Suprapubic skin (tissue), 4 donors: ENCODE results near the gene RNF38. TPM values are rescaled to one million over a fixed set of nuclear protein-coding genes. Genes with fewer than 3 reads are reported as not detected.
"Not testable (repeated sequence)": the region's sequence is repeated elsewhere in the genome, so short reads cannot be mapped to it uniquely, and the experiment has no call there.

Experiments used
- DNase-seq, 2 donors: peaks; one replicate each; pipeline ENCODE4 v3.0.0-alpha.2; 2019; ENCODE audit warnings: low spot score in 2 of 2
- H3K27ac ChIP-seq: fragments of 200-600 bp; sonication (generic); one replicate; pipeline ENCODE4 v1.5.1; 2019
- H3K27me3 ChIP-seq: fragments of 200-600 bp; sonication (generic); one replicate; pipeline ENCODE4 v1.5.1; 2019
- H3K36me3 ChIP-seq: fragments of 200-600 bp; sonication (generic); one replicate; pipeline ENCODE4 v1.5.1; 2019
- H3K4me1 ChIP-seq: fragments of 200-600 bp; sonication (generic); one replicate; pipeline ENCODE4 v1.5.1; 2019
- H3K4me3 ChIP-seq: fragments of 200-600 bp; sonication (generic); one replicate; pipeline ENCODE4 v1.5.1; 2019; ENCODE audit warnings: mild to moderate bottlenecking
- H3K9me3 ChIP-seq: fragments of 200-600 bp; sonication (generic); one replicate; pipeline ENCODE4 v1.5.1; 2019
- CTCF ChIP-seq, 2 donors: fragments of 200-600 bp in 1 of 2; fragments of 450-650 bp in 1 of 2; sonication (generic) in 1 of 2; IDR thresholded peaks; one replicate each; pipeline ENCODE4 v1.5.1; 2016 to 2019; ENCODE audit warnings: antibody characterized with exemption in 2 of 2, mild to moderate bottlenecking in 1 of 2, moderate library complexity in 1 of 2
- EP300 ChIP-seq: sonication (generic); formaldehyde crosslinking; IDR thresholded peaks from one replicate; pipeline ENCODE4 v1.6.1; 2017; ENCODE audit warnings: antibody characterized with exemption
- POLR2A ChIP-seq, 2 donors: fragments of 450-650 bp; IDR thresholded peaks; one replicate each; pipeline ENCODE4 v1.6.1; 2017; ENCODE audit warnings: antibody characterized with exemption in 2 of 2, mild to moderate bottlenecking in 2 of 2, moderate library complexity in 2 of 2
- POLR2AphosphoS5 ChIP-seq, 3 donors: sonication (generic); formaldehyde crosslinking; IDR thresholded peaks; one replicate each; pipeline ENCODE4 v1.6.1; 2017; ENCODE audit warnings: antibody characterized with exemption in 3 of 3
- WGBS: methylation state at CpG from one replicate; pipeline ENCODE4 v1.1.5; 2018; 5-methylcytosine and 5-hydroxymethylcytosine counted together
- total RNA-seq, 4 donors: library from RNA; depleted of rRNA; stranded (reverse); fragments of >200 nt; gene quantifications; one replicate each; pipeline ENCODE4 v1.1.0, GENCODE V29; 2016

RNF38 gene
- total RNA-seq, 4 donors from 2014 or later, result 20.6 to 43.9 (median 28.1) TPM

- Histone ChIP-seq H3K27me3 (no peaks in the 10 kb centered on the region), H3K4me1 (no peaks in the 10 kb centered on the region), H3K9me3 (no peaks in the 10 kb centered on the region), H3K36me3 (no peaks in the 10 kb centered on the region), H3K27ac (no peak overlapping the region), H3K4me3 (no peak overlapping the region)
- DNase-seq, result no peak
- TF ChIP-seq CTCF (IDR thresholded peaks at IDR 0.05), result no peak
- TF ChIP-seq EP300, result no peak
- no peak for TF ChIP-seq POLR2A (IDR thresholded peaks at IDR 0.05)
- TF ChIP-seq POLR2AphosphoS5 (IDR thresholded peaks at IDR 0.05), result no peak
- 74% methylated on average over 5 of the region's 5 CpGs for WGBS
These were observed 98.8 kb downstream of the RNF38 start for GRCh38 chr9:36301227-36301626.

- no peak for DNase-seq
These were observed 101.5 kb downstream of the RNF38 start for GRCh38 chr9:36298566-36298965.

GRCh38 chr9:36297798-36298197 lies 102.3 kb downstream of the RNF38 start:
- Histone ChIP-seq H3K4me3 (no peak overlapping the region), H3K27ac (no peak overlapping the region), H3K27me3 (no peaks in the 10 kb centered on the region), H3K36me3 (no peaks in the 10 kb centered on the region), H3K4me1 (no peaks in the 10 kb centered on the region), H3K9me3 (no peaks in the 10 kb centered on the region)
- TF ChIP-seq EP300 (no peak), POLR2AphosphoS5 (IDR thresholded peaks at IDR 0.05) (no peak), POLR2A (IDR thresholded peaks at IDR 0.05) (no peak), CTCF (IDR thresholded peaks at IDR 0.05) (no peak)
- no peak for DNase-seq
- 93% methylated on average over 2 of the region's 2 CpGs for WGBS

More at GRCh38 chr9:36298566-36298965, 101.5 kb downstream of the RNF38 start:
- H3K27me3 ChIP-seq, result no peaks in the 10 kb centered on the region
- no peaks in the 10 kb centered on the region for H3K4me1 ChIP-seq
- H3K27ac ChIP-seq, result no peak overlapping the region
- WGBS, result 58% methylated on average over 3 of the region's 3 CpGs
- H3K4me3 ChIP-seq, result no peak overlapping the region
- H3K9me3 ChIP-seq, result no peaks in the 10 kb centered on the region
- TF ChIP-seq EP300 (no peak), POLR2AphosphoS5 (IDR thresholded peaks at IDR 0.05) (no peak), CTCF (IDR thresholded peaks at IDR 0.05) (no peak), POLR2A (IDR thresholded peaks at IDR 0.05) (no peak)
- no peaks in the 10 kb centered on the region for H3K36me3 ChIP-seq

- not testable (repeated sequence) for H3K4me1 ChIP-seq, H3K27ac ChIP-seq, H3K36me3 ChIP-seq, H3K4me3 ChIP-seq, H3K27me3 ChIP-seq, DNase-seq, H3K9me3 ChIP-seq
- 94% methylated on average over 3 of the region's 3 CpGs for WGBS
These were observed 105.1 kb downstream of the RNF38 start for GRCh38 chr9:36294996-36295395.

GRCh38 chr9:36293918-36294317 lies 106.2 kb downstream of the RNF38 start:
- Histone ChIP-seq H3K9me3 (no peaks in the 10 kb centered on the region), H3K27me3 (no peaks in the 10 kb centered on the region), H3K4me1 (no peaks in the 10 kb centered on the region), H3K4me3 (no peak overlapping the region), H3K36me3 (no peaks in the 10 kb centered on the region), H3K27ac (no peak overlapping the region)
- whole genome bisulfite sequencing, result 91% methylated on average over 5 of the region's 5 CpGs
- no peak for DNase-seq
- no peak for TF ChIP-seq POLR2A (IDR thresholded peaks at IDR 0.05)
- TF ChIP-seq POLR2AphosphoS5 (IDR thresholded peaks at IDR 0.05), result no peak
- no peak for TF ChIP-seq EP300
- no peak for TF ChIP-seq CTCF (IDR thresholded peaks at IDR 0.05)

- Histone ChIP-seq H3K9me3 (no peaks in the 10 kb centered on the region), H3K4me3 (no peak overlapping the region), H3K27me3 (no peaks in the 10 kb centered on the region), H3K4me1 (no peaks in the 10 kb centered on the region), H3K27ac (no peak overlapping the region), H3K36me3 (no peaks in the 10 kb centered on the region)
- no peak for TF ChIP-seq POLR2AphosphoS5 (IDR thresholded peaks at IDR 0.05)
- no peak for TF ChIP-seq POLR2A (IDR thresholded peaks at IDR 0.05)
- no peak for TF ChIP-seq CTCF (IDR thresholded peaks at IDR 0.05)
- no peak for TF ChIP-seq EP300
- 86% methylated on average over 7 of the region's 7 CpGs for WGBS
- DNase-seq, result no peak
These were observed 106.9 kb downstream of the RNF38 start for GRCh38 chr9:36293171-36293570.
